Umbilical cord (tissue), 2 donors: Measurements from ENCODE around the gene OR11H7. TPM values are rescaled to one million over a fixed set of nuclear protein-coding genes. Genes with fewer than 3 reads are reported as not detected.
"Not testable (repeated sequence)": the region's sequence is repeated elsewhere in the genome, so short reads cannot be mapped to it uniquely, and the experiment has no call there.

Experiments
- DNase-seq: peaks from one replicate; pipeline ENCODE4 v3.0.0-alpha.2; 2015; ENCODE audit warnings: low spot score
- total RNA-seq: library from RNA; depleted of rRNA; stranded (reverse); fragments of >200 nt; gene quantifications from one replicate; pipeline ENCODE4 v1.2.3, GENCODE V29; 2014; ENCODE audit warnings: low replicate concordance; ENCODE audit not compliant: insufficient read depth

OR11H7 gene
- total RNA-seq, 1 donor from 2014 or later: not detected

GRCh38 chr14:20278414-20278813 is 49.6 kb downstream of the OR11H7 start:
- DNase-seq: no peak

DNA sequence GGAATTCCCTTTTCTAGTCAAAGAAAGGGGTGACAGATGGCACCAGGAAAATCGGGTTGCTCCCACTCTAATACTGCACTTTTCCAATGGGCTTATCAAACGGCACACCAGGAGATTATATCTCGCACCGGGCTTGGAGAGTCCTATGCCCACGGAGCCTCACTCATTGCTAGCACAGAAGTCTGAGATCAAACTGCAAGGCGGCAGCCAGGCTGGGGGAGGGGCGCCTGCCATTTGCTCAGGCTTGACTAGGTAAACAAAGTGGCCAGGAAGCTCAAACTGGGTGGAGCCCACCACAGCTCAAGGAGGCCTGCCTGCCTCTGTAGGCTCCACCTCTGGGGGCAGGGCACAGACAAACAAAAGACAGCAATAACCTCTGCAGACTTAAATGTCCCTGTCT is 51.5 kb downstream of the OR11H7 start:
- not testable (repeated sequence) for DNase-seq

Other genes starting within 250 kb of the OR11H7 start
- gene OR4Q2, start 226.8 kb upstream of the OR11H7 start, total RNA-seq: 1.4 TPM
- 5.1 TPM for gene OR4K14, start 209.7 kb upstream of the OR11H7 start, total RNA-seq
- 3.4 TPM for gene OR4K13, start 192.9 kb upstream of the OR11H7 start, total RNA-seq
- gene OR4L1, start 168.9 kb upstream of the OR11H7 start, total RNA-seq: not detected
- 5.1 TPM for gene OR4K17, start 118.2 kb upstream of the OR11H7 start, total RNA-seq
- gene OR4N5, start 90.2 kb upstream of the OR11H7 start, total RNA-seq: 4.6 TPM
- not detected for gene OR11G2, start 38.1 kb upstream of the OR11H7 start, total RNA-seq
- gene OR11H6, start 5.3 kb upstream of the OR11H7 start, total RNA-seq: 1.2 TPM
- gene OR11H4, start 10.3 kb downstream of the OR11H7 start, total RNA-seq: 0.96 TPM
- gene TTC5, start 77.0 kb downstream of the OR11H7 start, total RNA-seq: 28.4 TPM
- 67.4 TPM for gene CCNB1IP1, start 104.3 kb downstream of the OR11H7 start, total RNA-seq
- 11.3 TPM for gene PARP2, start 114.7 kb downstream of the OR11H7 start, total RNA-seq
- gene TEP1, start 184.5 kb downstream of the OR11H7 start, total RNA-seq: 13.2 TPM
- 6.3 TPM for gene KLHL33, start 207.2 kb downstream of the OR11H7 start, total RNA-seq
- gene OSGEP, start 225.8 kb downstream of the OR11H7 start, total RNA-seq: 59.0 TPM
- 25.5 TPM for gene APEX1, start 226.2 kb downstream of the OR11H7 start, total RNA-seq
- 6.5 TPM for gene PIP4P1, start 232.5 kb downstream of the OR11H7 start, total RNA-seq
- gene PNP, start 240.4 kb downstream of the OR11H7 start, total RNA-seq: 13.7 TPM